ENCODE results near the gene FITM1.
"Not testable (repeated sequence)": the region's sequence is repeated elsewhere in the genome, so short reads cannot be mapped to it uniquely, and the experiment has no call there.

The FITM1 gene

GRCh38 chr14:24098927-24099813, 31.3 kb upstream of the FITM1 start:
- no peak for FAIRE-seq

GRCh38 chr14:24100197-24100981, 30.1 kb upstream of the FITM1 start:
- FAIRE-seq: no peak

GRCh38 chr14:24100982-24101494, 29.4 kb upstream of the FITM1 start:
- FAIRE-seq: no peak

- FAIRE-seq: no peak
Measured at GRCh38 chr14:24102357-24103048, 28.0 kb upstream of the FITM1 start.

GRCh38 chr14:24103451-24103850, 27.0 kb upstream of the FITM1 start:
- FAIRE-seq: no peak

GRCh38 chr14:24105609-24106239, 24.7 kb upstream of the FITM1 start:
- not testable (repeated sequence) for FAIRE-seq

- FAIRE-seq: no peak
Measured at GRCh38 chr14:24106672-24107271, 23.7 kb upstream of the FITM1 start.

GRCh38 chr14:24108336-24108874, 22.1 kb upstream of the FITM1 start:
- no peak for FAIRE-seq

GRCh38 chr14:24110060-24110459, 20.4 kb upstream of the FITM1 start:
- FAIRE-seq: no peak

- no peak for FAIRE-seq
Measured at GRCh38 chr14:24110523-24110922, 19.9 kb upstream of the FITM1 start.

GRCh38 chr14:24113379-24113800, 17.1 kb upstream of the FITM1 start:
- no peak for FAIRE-seq

- FAIRE-seq: no peak
Measured at GRCh38 chr14:24113801-24114531, 16.5 kb upstream of the FITM1 start.

GRCh38 chr14:24114532-24115421, 15.7 kb upstream of the FITM1 start, which contains the start of the genes DCAF11 and NRL:
Gene DCAF11, plus strand, starts transcription at chr14:24114777. Its CDS starts 818 bp downstream, at chr14:24115595.
Gene NRL, minus strand, starts transcription at chr14:24114949. Its CDS starts 32,101 bp downstream, at chr14:24082848.
- peak; percentile 98 for FAIRE-seq

- no peak for FAIRE-seq
Measured at GRCh38 chr14:24115422-24116127, 14.9 kb upstream of the FITM1 start.

- no peak for FAIRE-seq
Measured at GRCh38 chr14:24116128-24116814, 14.2 kb upstream of the FITM1 start.

- FAIRE-seq: no peak
Measured at GRCh38 chr14:24117179-24117578, 13.3 kb upstream of the FITM1 start.

- FAIRE-seq: no peak
Measured at GRCh38 chr14:24119691-24120090, 10.8 kb upstream of the FITM1 start.

- no peak for FAIRE-seq
Measured at GRCh38 chr14:24121210-24121609, 9.2 kb upstream of the FITM1 start.
